HepG2 (cell line): ENCODE results near the gene SV2A. TPM values are rescaled to one million over a fixed set of nuclear protein-coding genes. Genes with fewer than 3 reads are reported as not detected.

ENCODE experiments used
- ATAC-seq: fragments of 200-7000 bp; cut with Tn5 transposase; 3 replicates; pipeline ENCODE4 v1.9.1; 2020; ENCODE audit warnings: mild to moderate bottlenecking, moderate library complexity
- BruUV-seq: library from RNA; stranded (reverse); fragments of 400-500 nt; replicated peaks from 2 replicates; lab custom pipeline; 2021; lab: Mats Ljungman, UMichigan
- CTCF ChIA-PET: fragments of 300-600 bp; formaldehyde crosslinking; extraction: SDS; loops from one replicate; lab custom pipeline; 2021; ENCODE audit warnings: low total read pairs, inconsistent platforms, low intra/inter-chr PET ratio; lab: Yijun Ruan, JAX
- POLR2A ChIA-PET: fragments of 350-600 bp; sonication (Branson Sonifier 250); formaldehyde crosslinking; loops from one replicate; lab custom pipeline; 2020; ENCODE audit warnings: antibody characterized with exemption, inconsistent platforms; lab: Yijun Ruan, JAX
- DNase-seq: peaks from one replicate; pipeline ENCODE4 v3.0.0-alpha.2; 2015; ENCODE audit warnings: low spot score
- FAIRE-seq: peaks from 3 replicates; lab custom pipeline; 2011; peaks lifted over from hg19 to GRCh38; lab: Jason Lieb, UNC
- H2AFZ ChIP-seq: one replicate; pipeline ENCODE4 v1.6.1; 2011; ENCODE audit warnings: low read length, inconsistent platforms
- H3K27ac ChIP-seq: fragments of 300-600 bp; 3 replicates; pipeline ENCODE4 v1.8.0; 2011; ENCODE audit warnings: mixed run types, mild to moderate bottlenecking, mixed read lengths, low read length, inconsistent platforms; ENCODE audit not compliant: insufficient read depth; ENCODE audit errors: extremely low read length
- H3K27me3 ChIP-seq, 2 experiments: fragments of 200-600 bp in 1 of 2; 2 replicates in 1 of 2; 3 replicates in 1 of 2; pipeline versions ENCODE4 v1.6.0 to v1.8.0; 2011; ENCODE audit warnings: low read length in 2 of 2, mild to moderate bottlenecking in 2 of 2, moderate library complexity in 2 of 2, inconsistent platforms in 1 of 2; ENCODE audit not compliant: insufficient read depth in 2 of 2, control insufficient read depth in 1 of 2
- H3K36me3 ChIP-seq, 2 experiments: fragments of 200-600 bp in 1 of 2; replicated peaks in 1 of 2; 2 replicates in 1 of 2; 3 replicates in 1 of 2; pipeline versions ENCODE4 v1.5.1 to v1.8.0; 2011; ENCODE audit warnings: low read length in 2 of 2, inconsistent platforms in 1 of 2; ENCODE audit not compliant: insufficient read depth in 2 of 2, control insufficient read depth in 1 of 2
- H3K4me1 ChIP-seq: 2 replicates; pipeline ENCODE4 v1.5.1; 2012; ENCODE audit warnings: low read length, inconsistent platforms; ENCODE audit not compliant: insufficient read depth
- H3K4me2 ChIP-seq: 2 replicates; pipeline ENCODE4 v1.6.0; 2011; ENCODE audit warnings: low read depth, low read length, inconsistent platforms
- H3K4me3 ChIP-seq, 3 experiments: fragments of 200-600 bp in 1 of 3; sonication (generic), shearing (Covaris generic) in 1 of 3; replicated peaks in 1 of 3; 2 replicates each; pipeline ENCODE4 v1.5.1; 2011 to 2016; ENCODE audit warnings: low read length in 3 of 3, inconsistent platforms in 2 of 3, low read depth in 2 of 3, mild to moderate bottlenecking in 2 of 3, control low read depth in 1 of 3, mixed read lengths in 1 of 3; ENCODE audit not compliant: insufficient read depth in 1 of 3
- H3K79me2 ChIP-seq: one replicate; pipeline ENCODE4 v1.6.1; 2011; ENCODE audit warnings: low read length, inconsistent platforms; ENCODE audit not compliant: insufficient read depth
- H3K9ac ChIP-seq: 2 replicates; pipeline ENCODE4 v1.6.0; 2011; ENCODE audit warnings: mild to moderate bottlenecking, low read depth, low read length, inconsistent platforms; ENCODE audit not compliant: insufficient read depth
- H3K9me3 ChIP-seq: 2 replicates; pipeline ENCODE4 v1.5.1; 2012; ENCODE audit warnings: mild to moderate bottlenecking, low read length
- H4K20me1 ChIP-seq: 2 replicates; pipeline ENCODE4 v1.6.0; 2011; ENCODE audit warnings: inconsistent platforms, mild to moderate bottlenecking, low read length, moderate library complexity; ENCODE audit not compliant: insufficient read depth
- AKAP8 ChIP-seq: sonication (generic); formaldehyde crosslinking; IDR thresholded peaks from 2 replicates; pipeline ENCODE4 v1.5.1; 2020; ENCODE audit warnings: mild to moderate bottlenecking, missing genetic modification reagents
- FOXO4 ChIP-seq: sonication (generic); formaldehyde crosslinking; conservative IDR thresholded peaks from 2 replicates; pipeline ENCODE4 v1.8.1; 2023; ENCODE audit warnings: missing genetic modification reagents
- MAFK ChIP-seq, 2 experiments: IDR thresholded peaks in 1 of 2; conservative IDR thresholded peaks in 1 of 2; 2 replicates each; pipeline ENCODE4 v1.6.1; 2011; ENCODE audit warnings: improper control_type of control experiment in 2 of 2, low read length in 2 of 2
- MIXL1 ChIP-seq: IDR thresholded peaks from 2 replicates; pipeline ENCODE4 v1.6.1; 2016
- MYNN ChIP-seq: sonication (generic); formaldehyde crosslinking; IDR thresholded peaks from 2 replicates; pipeline ENCODE4 v1.4.0; 2020; ENCODE audit warnings: mild to moderate bottlenecking, low read depth, missing genetic modification reagents
- RAD51 ChIP-seq: fragments of 450-650 bp; IDR thresholded peaks from 2 replicates; pipeline ENCODE4 v1.6.1; 2016; ENCODE audit warnings: borderline replicate concordance
- THRA ChIP-seq: sonication (generic); formaldehyde crosslinking; IDR thresholded peaks from 2 replicates; pipeline ENCODE4 v1.4.0; 2020; ENCODE audit warnings: missing genetic modification reagents, borderline replicate concordance
- ZFAT ChIP-seq: sonication (generic); formaldehyde crosslinking; conservative IDR thresholded peaks from 2 replicates; pipeline ENCODE4 v1.8.1; 2023; ENCODE audit warnings: missing genetic modification reagents, inconsistent platforms
- ZFP1 ChIP-seq: IDR thresholded peaks from 2 replicates; pipeline ENCODE4 v1.6.1; 2016
- ZNF264 ChIP-seq: sonication (generic); formaldehyde crosslinking; IDR thresholded peaks from 2 replicates; pipeline ENCODE4 v1.4.0; 2020; ENCODE audit warnings: missing genetic modification reagents
- ZNF432 ChIP-seq: sonication (generic); formaldehyde crosslinking; IDR thresholded peaks from 2 replicates; pipeline ENCODE4 v1.5.0; 2020; ENCODE audit warnings: missing genetic modification reagents, mild to moderate bottlenecking, borderline replicate concordance
- ZNF446 ChIP-seq: sonication (generic); formaldehyde crosslinking; IDR thresholded peaks from 2 replicates; pipeline ENCODE4 v1.5.0; 2020; ENCODE audit warnings: mild to moderate bottlenecking, missing genetic modification reagents
- ZNF652 ChIP-seq: IDR thresholded peaks from 2 replicates; pipeline ENCODE4 v1.6.1; 2016; ENCODE audit warnings: low read depth, borderline replicate concordance
- ZNF674 ChIP-seq: sonication (generic); formaldehyde crosslinking; IDR thresholded peaks from 2 replicates; pipeline ENCODE4 v1.5.0; 2020; ENCODE audit warnings: low read depth, mild to moderate bottlenecking, missing genetic modification reagents
- ZNF704 ChIP-seq: sonication (generic); formaldehyde crosslinking; IDR thresholded peaks from 2 replicates; pipeline ENCODE4 v1.8.1; 2023; ENCODE audit warnings: mild to moderate bottlenecking, inconsistent platforms, moderate library complexity, missing genetic modification reagents, borderline replicate concordance
- ZNF710 ChIP-seq: sonication (generic); formaldehyde crosslinking; IDR thresholded peaks from 2 replicates; pipeline ENCODE4 v1.5.0; 2020; ENCODE audit warnings: mild to moderate bottlenecking, missing genetic modification reagents, borderline replicate concordance
- ZNF816 ChIP-seq: sonication (generic); formaldehyde crosslinking; IDR thresholded peaks from 2 replicates; pipeline ENCODE4 v1.8.0; 2022; ENCODE audit warnings: missing genetic modification reagents, mild to moderate bottlenecking, borderline replicate concordance
- WGBS: methylation state at CpG from one replicate; pipeline ENCODE4 v1.1.6; 2017; ENCODE audit warnings: low lambda C conversion rate; 5-methylcytosine and 5-hydroxymethylcytosine counted together
- in situ Hi-C: cut with HindIII; loops from 2 replicates; pipeline ENCODE4 v1.10.0; 2017; ENCODE audit warnings: low pct_unique_long_range_greater_than_20kb; ENCODE audit not compliant: extremely low pct_ligation_motif_present
- intact Hi-C: fragments of 100-400 bp; cut with micrococcal nuclease; formaldehyde crosslinking; loops from one replicate; pipeline ENCODE4 v1.10.0; 2022; ENCODE audit not compliant: unreplicated experiment
- polyA plus RNA-seq, 8 experiments: library from polyadenylated mRNA; depleted of rRNA in 3 of 8; stranded (reverse) in 7 of 8; unstranded in 1 of 8; fragments of >200 nt; fragmentation: Illumina TruSeq in 4 of 8; extraction: Trizol in 4 of 8; gene quantifications; 2 replicates each; pipeline versions ENCODE4 v1.2.1 to v1.2.3, GENCODE V29; 2011 to 2016; ENCODE audit warnings: low read depth in 4 of 8, missing spikeins in 1 of 8, mixed read lengths in 1 of 8; ENCODE audit not compliant: insufficient read depth in 1 of 8
- total RNA-seq, 5 experiments: library from RNA; depleted of rRNA; stranded (reverse); fragments of >200 nt; fragmentation: Illumina TruSeq; extraction: Trizol; gene quantifications; 2 replicates each; pipeline ENCODE4 v1.2.3, GENCODE V29; 2016; ENCODE audit warnings: low read depth in 1 of 5

Gene SV2A
- total and polyA plus RNA-seq, 2 of the 13 experiments (the other 11 are each of a cell fraction or from before 2014, with no cell fraction given): 0.84 to 1.9 TPM

- Histone ChIP-seq H3K4me2 (no peak overlapping the region), H3K9me3 (no peaks in the 10 kb centered on the region), H2AFZ (no peak overlapping the region), H3K27ac (no peak overlapping the region), H3K79me2 (no peaks in the 10 kb centered on the region), H3K4me1 (no peaks in the 10 kb centered on the region), H3K36me3 (peaks cover 10 to 35% of the 10 kb centered on the region in 2 experiments; a peak in 4 of 5 replicates), H3K27me3 (no peaks in the 10 kb centered on the region), H3K9ac (no peak overlapping the region), H3K4me3 (no peak overlapping the region), H4K20me1 (no peaks in the 10 kb centered on the region)
- no peak for FAIRE-seq
- ATAC-seq: no peak
- ChIA-PET CTCF (no interaction called here), POLR2A (interaction anchor here (0.7 kb wide), 1 partner anchor 247 kb away, joined by 4 read pairs; no protein-coding TSS in a partner anchor)
- DNase-seq: no peak
- WGBS: 98% methylated on average over 6 of the region's 6 CpGs
- intact Hi-C loops (no loop called here), in situ Hi-C loops (no loop called here)
- BruUV-seq: no TSS peak
- TF ChIP-seq ZNF264 (CRISPR knock-in tag) (no peak), ZNF652 (CRISPR knock-in tag) (no peak), ZNF446 (CRISPR knock-in tag) (no peak), RAD51 (no peak), MIXL1 (no peak), ZFP1 (no peak), ZNF710 (CRISPR knock-in tag) (no peak), ZNF816 (CRISPR knock-in tag) (no peak), ZNF432 (no peak), AKAP8 (CRISPR knock-in tag) (no peak), MYNN (CRISPR knock-in tag) (no peak), MAFK (conservative IDR thresholded peaks at IDR 0.05 in 1 of 2, IDR thresholded peaks at IDR 0.05 in 1 of 2; ENCODE audit: low read length in 2 of 2) (no peak), THRA (CRISPR knock-in tag) (no peak), ZNF704 (CRISPR knock-in tag) (no peak), ZNF674 (CRISPR knock-in tag) (no peak), FOXO4 (CRISPR knock-in tag) (no peak), ZFAT (CRISPR knock-in tag) (no peak)
Measured at GRCh38 chr1:149949911-149950310, 32.3 kb upstream of the SV2A start.
